ENCODE measurements around the gene ELFN1.

Gene ELFN1

GRCh38 chr7:1707756-1708595, 37.9 kb downstream of the ELFN1 start:
- H3K9me3 ChIP-seq (ENCODE audit: insufficient read depth, low read length, severe bottlenecking) = peaks cover 8% of the 10 kb centered on the region
- 0 out of 2 replicates have a peak, but pooled peaks cover 3% of the 10 kb centered on the region for H3K79me2 ChIP-seq (ENCODE audit: insufficient read depth, low read length)
- ATAC-seq (ENCODE audit: insufficient read depth, low read depth) (no peak), DNase-seq (no peak)
- H4K20me1 ChIP-seq (ENCODE audit: insufficient read depth, low read length) = peaks cover 12% of the 10 kb centered on the region
- no peaks in the 10 kb centered on the region for H3K27me3 ChIP-seq (ENCODE audit: insufficient read depth, low read length, poor library complexity)
- no peak overlapping the region for H2AFZ ChIP-seq (ENCODE audit: low read depth, low read length)
- no peak overlapping the region for H3K9ac ChIP-seq (ENCODE audit: low read depth, low read length)
- no peaks in the 10 kb centered on the region for H3K4me1 ChIP-seq (ENCODE audit: insufficient read depth, low read length)
- H3K27ac ChIP-seq (ENCODE audit: low read length) = no peak overlapping the region
- TF ChIP-seq EZH2 (IDR thresholded peaks at IDR 0.05; ENCODE audit: borderline replicate concordance, low read depth, low read length, severe bottlenecking) (no peak), CTCF (IDR thresholded peaks at IDR 0.05; ENCODE audit: borderline replicate concordance, extremely low read depth, low read length, poor library complexity, severe bottlenecking) (peak; percentile 18)
- H3K4me2 ChIP-seq (ENCODE audit: insufficient read depth, low read length) = no peak overlapping the region
- peaks cover 31% of the 10 kb centered on the region for H3K36me3 ChIP-seq (ENCODE audit: insufficient read depth, low read length)
- H3K4me3 ChIP-seq (ENCODE audit: low read depth in 1 of 2, low read length in 2 of 2) = no peak overlapping the region

GRCh38 chr7:1708596-1709251, 38.6 kb downstream of the ELFN1 start:
- H3K27me3 ChIP-seq (ENCODE audit: insufficient read depth, low read length, poor library complexity) = no peaks in the 10 kb centered on the region
- peaks cover 33% of the 10 kb centered on the region for H3K36me3 ChIP-seq (ENCODE audit: insufficient read depth, low read length)
- TF ChIP-seq EZH2 (IDR thresholded peaks at IDR 0.05; ENCODE audit: borderline replicate concordance, low read depth, low read length, severe bottlenecking) (no peak), CTCF (IDR thresholded peaks at IDR 0.05; ENCODE audit: borderline replicate concordance, extremely low read depth, low read length, poor library complexity, severe bottlenecking) (no peak)
- ATAC-seq (ENCODE audit: insufficient read depth, low read depth) = no peak
- H3K27ac ChIP-seq (ENCODE audit: low read length) = no peak overlapping the region
- peaks cover 8% of the 10 kb centered on the region for H3K9me3 ChIP-seq (ENCODE audit: insufficient read depth, low read length, severe bottlenecking)
- no peak overlapping the region for H3K4me2 ChIP-seq (ENCODE audit: insufficient read depth, low read length)
- H3K79me2 ChIP-seq (ENCODE audit: insufficient read depth, low read length) = 0 out of 2 replicates have a peak, but pooled peaks cover 3% of the 10 kb centered on the region
- H3K9ac ChIP-seq (ENCODE audit: low read depth, low read length) = no peak overlapping the region
- DNase-seq = no peak
- H4K20me1 ChIP-seq (ENCODE audit: insufficient read depth, low read length) = peaks cover 12% of the 10 kb centered on the region
- H3K4me1 ChIP-seq (ENCODE audit: insufficient read depth, low read length) = no peaks in the 10 kb centered on the region
- no peak overlapping the region for H3K4me3 ChIP-seq (ENCODE audit: low read depth in 1 of 2, low read length in 2 of 2)
- no peak overlapping the region for H2AFZ ChIP-seq (ENCODE audit: low read depth, low read length)

- Histone ChIP-seq H3K27ac (ENCODE audit: low read length) (no peak overlapping the region), H3K9me3 (ENCODE audit: insufficient read depth, low read length, severe bottlenecking) (peaks cover 8% of the 10 kb centered on the region), H3K4me3 (ENCODE audit: low read depth in 1 of 2, low read length in 2 of 2) (no peak overlapping the region), H2AFZ (ENCODE audit: low read depth, low read length) (no peak overlapping the region), H3K4me1 (ENCODE audit: insufficient read depth, low read length) (no peaks in the 10 kb centered on the region), H3K27me3 (ENCODE audit: insufficient read depth, low read length, poor library complexity) (no peaks in the 10 kb centered on the region), H3K4me2 (ENCODE audit: insufficient read depth, low read length) (no peak overlapping the region), H3K9ac (ENCODE audit: low read depth, low read length) (no peak overlapping the region), H3K36me3 (ENCODE audit: insufficient read depth, low read length) (peaks cover 33% of the 10 kb centered on the region), H3K79me2 (ENCODE audit: insufficient read depth, low read length) (0 out of 2 replicates have a peak, but pooled peaks cover 2% of the 10 kb centered on the region), H4K20me1 (ENCODE audit: insufficient read depth, low read length) (peaks cover 12% of the 10 kb centered on the region)
- ATAC-seq (ENCODE audit: insufficient read depth, low read depth) = no peak
- DNase-seq = no peak
- TF ChIP-seq EZH2 (IDR thresholded peaks at IDR 0.05; ENCODE audit: borderline replicate concordance, low read depth, low read length, severe bottlenecking) (no peak), CTCF (IDR thresholded peaks at IDR 0.05; ENCODE audit: borderline replicate concordance, extremely low read depth, low read length, poor library complexity, severe bottlenecking) (no peak)
Observed at GRCh38 chr7:1709281-1709680, 39.2 kb downstream of the ELFN1 start.

Data from DND-41 (cell line).